T-helper 2 cell treated with Interferon-gamma antibody and Interleukin-4, amounts not matched to agents 100 ng/mL and 5 ng/mL, for 36 hours (primary cell): Measurements from ENCODE around the gene ALB. TPM values are rescaled to one million over a fixed set of nuclear protein-coding genes. Genes with fewer than 3 reads are reported as not detected.
"Not testable (repeated sequence)": the region's sequence is repeated elsewhere in the genome, so short reads cannot be mapped to it uniquely, and the experiment has no call there.

Source experiments
- intact Hi-C: fragments of 100-400 bp; cut with micrococcal nuclease; formaldehyde crosslinking; loops from one replicate; pipeline ENCODE4 v1.15.1; 2023
- total RNA-seq: library from RNA; stranded (reverse); gene quantifications from 2 replicates; pipeline ENCODE4 v1.2.3, GENCODE V29; 2022

Gene ALB
- not detected in 2 replicates for total RNA-seq

DNA sequence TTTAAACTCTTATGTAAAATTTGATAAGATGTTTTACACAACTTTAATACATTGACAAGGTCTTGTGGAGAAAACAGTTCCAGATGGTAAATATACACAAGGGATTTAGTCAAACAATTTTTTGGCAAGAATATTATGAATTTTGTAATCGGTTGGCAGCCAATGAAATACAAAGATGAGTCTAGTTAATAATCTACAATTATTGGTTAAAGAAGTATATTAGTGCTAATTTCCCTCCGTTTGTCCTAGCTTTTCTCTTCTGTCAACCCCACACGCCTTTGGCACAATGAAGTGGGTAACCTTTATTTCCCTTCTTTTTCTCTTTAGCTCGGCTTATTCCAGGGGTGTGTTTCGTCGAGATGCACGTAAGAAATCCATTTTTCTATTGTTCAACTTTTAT is at the start of gene ALB:
ALB (plus strand) TSS at position 246 of the 400 bp plus-strand sequence; CDS start at position 287, 41 bp downstream.
- intact Hi-C loops, result no loop called here

- intact Hi-C loops, result not testable (repeated sequence)
Observed at GRCh38 chr4:73357174-73357573, 46.9 kb upstream of the ALB start.

DNA sequence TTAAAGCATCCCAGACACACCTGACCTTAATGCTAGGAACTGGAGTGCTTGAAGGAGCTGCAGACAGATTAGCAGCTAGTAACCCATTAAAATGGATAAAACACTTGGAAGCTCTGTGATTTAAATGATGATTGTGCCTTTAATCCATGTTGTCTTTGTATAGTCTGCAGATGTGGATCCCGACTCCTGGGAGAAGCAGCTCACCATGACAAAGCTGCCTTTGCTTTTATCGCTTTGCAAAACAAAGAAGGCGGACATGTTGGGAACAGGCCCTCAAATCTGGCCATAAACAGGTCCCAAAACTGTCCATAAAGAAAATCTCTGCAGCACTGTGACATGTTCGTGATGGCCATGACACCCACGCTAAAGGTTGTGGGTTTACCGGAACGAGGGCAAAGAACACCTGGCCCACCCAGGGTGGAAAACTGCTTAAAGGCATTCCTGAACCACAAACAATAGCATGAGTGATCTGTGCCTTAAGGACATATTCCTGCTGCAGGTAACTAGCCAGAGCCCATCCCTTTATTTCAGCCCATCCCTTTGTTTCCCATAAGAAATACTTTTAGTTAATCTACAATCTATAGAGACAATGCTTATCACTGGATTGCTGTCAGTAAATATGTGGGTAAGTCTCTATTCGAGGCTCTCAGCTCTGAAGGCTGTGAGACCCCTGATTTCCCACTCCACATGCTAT is 34.4 kb upstream of the ALB start:
- intact Hi-C loops, result not testable (repeated sequence)

GRCh38 chr4:73375328-73375741 is 28.8 kb upstream of the ALB start:
- intact Hi-C loops, result no loop called here

DNA sequence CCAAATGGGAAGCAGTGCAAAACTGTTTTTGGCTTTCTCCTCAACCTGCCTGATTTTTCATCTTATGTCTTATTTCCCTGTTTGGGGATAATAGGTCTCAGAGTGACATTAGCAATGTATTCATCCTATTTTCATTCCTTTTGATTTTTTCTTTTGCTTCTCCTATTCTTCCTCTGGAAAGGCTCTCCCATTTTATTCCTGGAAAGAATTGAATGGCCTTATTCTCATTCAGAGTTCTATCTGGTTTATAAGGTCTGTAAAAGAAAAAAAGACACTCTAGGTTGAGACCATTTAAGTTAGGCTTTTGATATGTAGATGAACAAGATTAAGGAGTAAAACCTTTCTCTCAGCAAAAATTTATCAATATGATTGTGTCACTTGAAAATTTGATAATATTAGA is 27.8 kb upstream of the ALB start:
- intact Hi-C loops, result no loop called here

- intact Hi-C loops, result no loop called here
Observed at GRCh38 chr4:73376976-73377375, 27.1 kb upstream of the ALB start.

DNA sequence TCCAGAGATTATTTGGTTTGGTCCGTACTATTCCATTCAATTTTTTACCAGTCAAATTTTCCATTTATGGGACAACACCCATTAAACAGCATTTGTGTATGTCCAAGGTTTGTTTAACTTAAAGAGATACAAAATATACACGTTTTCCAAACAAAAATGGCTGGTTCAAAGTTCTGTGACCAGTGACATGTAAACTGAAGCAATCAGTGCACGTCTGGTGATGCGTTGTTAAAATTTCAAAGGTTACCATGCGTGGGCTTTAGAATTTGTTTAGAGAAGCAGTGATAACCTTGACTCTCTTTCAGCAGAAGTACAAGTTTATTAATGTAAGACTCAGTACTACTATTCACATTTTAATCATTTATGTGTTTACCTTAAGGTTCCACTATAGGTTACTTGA is 25.2 kb upstream of the ALB start:
- intact Hi-C loops, result no loop called here

- intact Hi-C loops, result no loop called here
Observed at GRCh38 chr4:73379946-73380345, 24.1 kb upstream of the ALB start.

GRCh38 chr4:73381214-73381613 is 22.9 kb upstream of the ALB start:
- intact Hi-C loops, result no loop called here

DNA sequence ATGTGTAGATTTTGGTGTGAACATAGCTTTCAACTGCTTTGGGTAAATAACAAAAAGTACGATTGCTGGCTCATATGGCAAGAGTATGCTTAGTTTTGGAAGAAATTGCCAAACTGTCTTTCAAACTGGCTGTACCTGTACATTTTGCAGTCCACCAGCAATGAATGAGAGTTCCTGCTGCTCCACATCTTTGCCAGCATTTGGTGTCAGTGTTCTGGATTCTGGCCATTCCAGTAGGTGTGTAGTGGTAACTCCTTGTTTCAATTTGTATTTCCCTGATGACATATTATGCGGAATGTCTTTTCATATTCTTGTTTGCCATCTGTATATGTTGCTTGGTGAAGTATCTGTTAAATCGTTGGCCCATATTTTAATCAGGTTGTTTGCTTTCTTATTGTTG is 20.6 kb upstream of the ALB start:
- intact Hi-C loops, result no loop called here

- intact Hi-C loops, result no loop called here
Observed at GRCh38 chr4:73387552-73387951, 16.5 kb upstream of the ALB start.

DNA sequence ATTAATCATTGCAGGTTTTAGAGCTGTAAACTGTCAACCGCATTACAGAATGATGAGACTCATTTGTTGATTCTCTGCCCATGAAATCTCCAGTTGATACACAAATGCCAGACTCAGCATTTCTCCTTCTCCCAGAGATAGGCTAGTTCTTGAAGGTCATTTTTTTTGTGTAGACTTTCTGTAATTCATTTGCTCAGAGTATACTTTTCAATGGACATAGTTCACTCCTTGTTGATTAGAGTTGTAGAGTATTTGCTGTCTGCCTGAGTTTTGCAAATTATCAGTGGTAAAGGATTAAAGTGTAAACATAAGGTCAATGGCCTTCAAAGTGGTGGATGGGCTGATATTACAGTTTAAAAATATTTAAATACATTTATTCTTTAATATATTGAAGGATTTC is 15.2 kb upstream of the ALB start:
- intact Hi-C loops, result no loop called here

GRCh38 chr4:73389663-73390062 is 14.4 kb upstream of the ALB start:
- intact Hi-C loops, result not testable (repeated sequence)

DNA sequence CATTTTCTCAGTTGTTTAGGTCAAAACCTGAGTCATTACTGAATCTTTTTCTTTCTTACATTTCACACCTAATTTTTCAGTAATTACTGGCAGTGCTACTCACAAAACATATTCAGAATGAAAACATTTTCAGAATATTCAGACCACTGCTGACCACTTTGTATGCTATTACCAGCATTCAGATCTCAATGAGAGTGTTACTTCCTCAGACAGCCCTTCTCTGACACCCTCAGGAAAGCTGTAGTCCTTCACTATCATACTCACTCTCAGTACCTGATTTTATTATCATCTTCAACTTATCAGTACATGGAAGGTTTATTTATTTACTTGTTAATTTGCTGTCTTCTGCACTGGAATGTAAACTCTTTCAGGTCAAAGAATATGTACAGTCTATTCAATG is 12.3 kb upstream of the ALB start:
- intact Hi-C loops, result no loop called here

GRCh38 chr4:73392936-73393335 is 11.2 kb upstream of the ALB start:
- intact Hi-C loops, result no loop called here

- intact Hi-C loops, result no loop called here
Observed at GRCh38 chr4:73396304-73396703, 7.8 kb upstream of the ALB start.

GRCh38 chr4:73396993-73397972 is 6.8 kb upstream of the ALB start:
- intact Hi-C loops, result no loop called here

GRCh38 chr4:73401412-73401811 is 2.7 kb upstream of the ALB start:
- intact Hi-C loops, result no loop called here

- intact Hi-C loops, result no loop called here
Observed at GRCh38 chr4:73404457-73404856, 370 bp downstream of the ALB start.

GRCh38 chr4:73405138-73405537 is 1.1 kb downstream of the ALB start:
- intact Hi-C loops, result no loop called here

DNA sequence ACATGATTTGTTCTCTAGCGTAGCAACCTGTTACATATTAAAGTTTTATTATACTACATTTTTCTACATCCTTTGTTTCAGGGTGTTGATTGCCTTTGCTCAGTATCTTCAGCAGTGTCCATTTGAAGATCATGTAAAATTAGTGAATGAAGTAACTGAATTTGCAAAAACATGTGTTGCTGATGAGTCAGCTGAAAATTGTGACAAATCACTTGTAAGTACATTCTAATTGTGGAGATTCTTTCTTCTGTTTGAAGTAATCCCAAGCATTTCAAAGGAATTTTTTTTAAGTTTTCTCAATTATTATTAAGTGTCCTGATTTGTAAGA is 2.4 kb downstream of the ALB start:
- intact Hi-C loops, result no loop called here

- intact Hi-C loops, result no loop called here
Observed at GRCh38 chr4:73407227-73407673, 3.2 kb downstream of the ALB start.
